Measurements from ENCODE around the gene TPM3.

DNA sequence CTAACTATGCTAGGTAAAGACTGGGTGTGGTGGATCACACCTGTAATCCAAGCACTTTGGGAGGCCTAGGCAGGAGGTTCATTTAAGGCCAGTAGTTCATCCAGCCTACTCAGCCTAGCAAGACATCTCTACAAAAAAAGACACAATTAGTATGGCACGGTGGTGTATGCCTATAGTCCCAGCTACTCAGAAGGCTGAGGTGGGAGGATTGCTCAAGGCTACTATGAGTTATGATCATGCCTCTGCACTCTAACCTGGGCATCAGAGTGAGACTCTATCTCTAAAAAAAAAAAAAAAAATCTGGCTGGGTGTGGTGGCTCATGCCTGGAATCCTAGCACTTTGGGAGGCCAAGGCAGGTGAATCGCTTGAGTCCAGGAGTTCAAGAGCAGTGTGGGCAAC, 58.6 kb downstream of the TPM3 start:
- TF ChIP-seq CTCF (conservative IDR thresholded peaks at IDR 0.05; ENCODE audit: low read length), result no peak
- TF ChIP-seq EZH2phosphoT487 (IDR thresholded peaks at IDR 0.05; ENCODE audit: borderline replicate concordance), result no peak

Measured in Loucy (cell line).